ENCODE data around the gene CLHC1.

GRCh38 chr2:55141572-55142413 lies 90.3 kb downstream of the CLHC1 start:
- TF ChIP-seq SREBF2 (IDR thresholded peaks at IDR 0.05; ENCODE audit: low read length) (no peak), NR2C1 (IDR thresholded peaks at IDR 0.05) (no peak)
